ENCODE measurements around the gene AP4B1.

- TF ChIP-seq CTCF (IDR thresholded peaks at IDR 0.05; ENCODE audit: poor library complexity, severe bottlenecking) (no peak), SMC3 (conservative IDR thresholded peaks at IDR 0.05; ENCODE audit: poor library complexity) (no peak)
These were observed 17.9 kb downstream of the AP4B1 start for GRCh38 chr1:113886417-113887401.

Data from neural cell (in vitro differentiated cells).